ENCODE data around the gene DCDC1. TPM values are rescaled to one million over a fixed set of nuclear protein-coding genes. Genes with fewer than 3 reads are reported as not detected.

Gene DCDC1
- polyA plus RNA-seq, 2 of the 4 experiments (the other 2 are of a cell fraction): 2.8 to 9.5 TPM

DNA sequence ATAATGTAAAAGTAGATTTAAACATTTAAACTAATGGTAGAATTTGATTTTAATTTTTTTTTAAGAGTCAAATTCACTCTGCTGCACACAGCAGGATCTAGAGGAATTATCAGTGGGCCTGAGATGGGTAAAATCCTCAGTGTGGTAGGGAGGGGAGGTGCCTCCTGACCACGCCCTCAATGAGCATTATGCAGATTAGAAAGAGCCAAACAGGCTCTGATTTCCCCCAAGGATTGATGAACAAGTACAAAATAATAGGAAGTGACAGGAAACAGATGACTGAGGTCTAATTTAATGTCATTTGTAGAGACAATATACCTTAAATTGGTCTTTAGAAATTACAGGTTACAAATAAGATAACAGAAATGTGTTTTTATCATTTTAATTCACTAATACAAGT is 155.2 kb downstream of the DCDC1 start (continued):
- TF ChIP-seq, protein P1, sequence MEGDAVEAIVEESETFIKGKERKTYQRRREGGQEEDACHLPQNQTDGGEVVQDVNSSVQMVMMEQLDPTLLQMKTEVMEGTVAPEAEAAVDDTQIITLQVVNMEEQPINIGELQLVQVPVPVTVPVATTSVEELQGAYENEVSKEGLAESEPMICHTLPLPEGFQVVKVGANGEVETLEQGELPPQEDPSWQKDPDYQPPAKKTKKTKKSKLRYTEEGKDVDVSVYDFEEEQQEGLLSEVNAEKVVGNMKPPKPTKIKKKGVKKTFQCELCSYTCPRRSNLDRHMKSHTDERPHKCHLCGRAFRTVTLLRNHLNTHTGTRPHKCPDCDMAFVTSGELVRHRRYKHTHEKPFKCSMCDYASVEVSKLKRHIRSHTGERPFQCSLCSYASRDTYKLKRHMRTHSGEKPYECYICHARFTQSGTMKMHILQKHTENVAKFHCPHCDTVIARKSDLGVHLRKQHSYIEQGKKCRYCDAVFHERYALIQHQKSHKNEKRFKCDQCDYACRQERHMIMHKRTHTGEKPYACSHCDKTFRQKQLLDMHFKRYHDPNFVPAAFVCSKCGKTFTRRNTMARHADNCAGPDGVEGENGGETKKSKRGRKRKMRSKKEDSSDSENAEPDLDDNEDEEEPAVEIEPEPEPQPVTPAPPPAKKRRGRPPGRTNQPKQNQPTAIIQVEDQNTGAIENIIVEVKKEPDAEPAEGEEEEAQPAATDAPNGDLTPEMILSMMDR (IDR thresholded peaks at IDR 0.05): no peak
- TF ChIP-seq, protein P2, sequence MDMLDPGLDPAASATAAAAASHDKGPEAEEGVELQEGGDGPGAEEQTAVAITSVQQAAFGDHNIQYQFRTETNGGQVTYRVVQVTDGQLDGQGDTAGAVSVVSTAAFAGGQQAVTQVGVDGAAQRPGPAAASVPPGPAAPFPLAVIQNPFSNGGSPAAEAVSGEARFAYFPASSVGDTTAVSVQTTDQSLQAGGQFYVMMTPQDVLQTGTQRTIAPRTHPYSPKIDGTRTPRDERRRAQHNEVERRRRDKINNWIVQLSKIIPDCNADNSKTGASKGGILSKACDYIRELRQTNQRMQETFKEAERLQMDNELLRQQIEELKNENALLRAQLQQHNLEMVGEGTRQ (IDR thresholded peaks at IDR 0.05): no peak
- TF ChIP-seq RAD21 (conservative IDR thresholded peaks at IDR 0.05 in 1 of 2, IDR thresholded peaks at IDR 0.05 in 1 of 2): no peak
- TF ChIP-seq FOSL2 (IDR thresholded peaks at IDR 0.05): no peak
- TF ChIP-seq FOSL2 (CRISPR knock-in tag; IDR thresholded peaks at IDR 0.05): no peak
- TF ChIP-seq HOXB13 (CRISPR knock-in tag; IDR thresholded peaks at IDR 0.05; ENCODE audit: low read depth): no peak
- TF ChIP-seq JUNB (IDR thresholded peaks at IDR 0.05): no peak
- TF ChIP-seq TFCP2L1 (CRISPR knock-in tag; IDR thresholded peaks at IDR 0.05): no peak

DNA sequence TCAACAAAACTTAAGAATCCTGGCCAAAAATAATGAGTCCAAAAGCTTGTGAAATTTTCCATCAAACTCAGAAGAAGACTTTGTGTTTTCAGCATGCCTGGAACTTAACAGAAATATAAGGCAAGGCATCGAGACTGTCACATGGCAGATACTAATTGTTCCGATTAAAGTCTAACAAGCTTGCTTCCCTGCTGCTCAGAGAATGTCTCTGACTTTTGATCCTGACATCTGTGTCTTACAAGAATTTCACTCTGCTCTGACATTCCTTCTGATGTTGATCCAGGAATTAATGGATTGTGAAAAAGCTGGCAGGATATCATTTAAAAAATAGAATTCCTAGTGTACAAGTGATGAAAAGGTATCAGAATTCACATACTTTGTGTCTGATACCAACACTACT is 170.2 kb downstream of the DCDC1 start:
- H3K4me1 ChIP-seq: no peaks in the 10 kb centered on the region
- FAIRE-seq: no peak
- no peak overlapping the region for H3K4me3 ChIP-seq
- ATAC-seq: no peak
- H3K27ac ChIP-seq: no peak overlapping the region
- H3K4me2 ChIP-seq: no peak overlapping the region
- CTCF ChIA-PET: no interaction called here
- DNase-seq (ENCODE audit: low read depth in 1 of 2, low spot score in 1 of 2): no peak
- WGBS (ENCODE audit: missing lambda C conversion rate): 47% methylated on average over 2 of the region's 2 CpGs
- H3K9me3 ChIP-seq: no peaks in the 10 kb centered on the region
- TF ChIP-seq CEBPB (IDR thresholded peaks at IDR 0.05) (no peak), JUN (IDR thresholded peaks at IDR 0.05) (no peak), EHF (CRISPR knock-in tag; IDR thresholded peaks at IDR 0.05) (no peak), ZSCAN20 (CRISPR knock-in tag; IDR thresholded peaks at IDR 0.05) (no peak), ZC3H11A (IDR thresholded peaks at IDR 0.05) (no peak), FOXS1 (CRISPR knock-in tag; IDR thresholded peaks at IDR 0.05) (no peak), CBX2 (IDR thresholded peaks at IDR 0.05; ENCODE audit: borderline replicate concordance, low read depth) (no peak), POLR2AphosphoS2 (conservative IDR thresholded peaks at IDR 0.05; ENCODE audit: low read length) (no peak), CBX8 (IDR thresholded peaks at IDR 0.05) (no peak), RCOR1 (IDR thresholded peaks at IDR 0.05; ENCODE audit: low read depth, low read length) (no peak), ZNF302 (CRISPR knock-in tag; IDR thresholded peaks at IDR 0.05) (no peak), EHMT2 (IDR thresholded peaks at IDR 0.05; ENCODE audit: low read depth) (no peak)
- TF ChIP-seq, protein P1 (IDR thresholded peaks at IDR 0.05): no peak
- POLR2A ChIA-PET: no interaction called here

DNA sequence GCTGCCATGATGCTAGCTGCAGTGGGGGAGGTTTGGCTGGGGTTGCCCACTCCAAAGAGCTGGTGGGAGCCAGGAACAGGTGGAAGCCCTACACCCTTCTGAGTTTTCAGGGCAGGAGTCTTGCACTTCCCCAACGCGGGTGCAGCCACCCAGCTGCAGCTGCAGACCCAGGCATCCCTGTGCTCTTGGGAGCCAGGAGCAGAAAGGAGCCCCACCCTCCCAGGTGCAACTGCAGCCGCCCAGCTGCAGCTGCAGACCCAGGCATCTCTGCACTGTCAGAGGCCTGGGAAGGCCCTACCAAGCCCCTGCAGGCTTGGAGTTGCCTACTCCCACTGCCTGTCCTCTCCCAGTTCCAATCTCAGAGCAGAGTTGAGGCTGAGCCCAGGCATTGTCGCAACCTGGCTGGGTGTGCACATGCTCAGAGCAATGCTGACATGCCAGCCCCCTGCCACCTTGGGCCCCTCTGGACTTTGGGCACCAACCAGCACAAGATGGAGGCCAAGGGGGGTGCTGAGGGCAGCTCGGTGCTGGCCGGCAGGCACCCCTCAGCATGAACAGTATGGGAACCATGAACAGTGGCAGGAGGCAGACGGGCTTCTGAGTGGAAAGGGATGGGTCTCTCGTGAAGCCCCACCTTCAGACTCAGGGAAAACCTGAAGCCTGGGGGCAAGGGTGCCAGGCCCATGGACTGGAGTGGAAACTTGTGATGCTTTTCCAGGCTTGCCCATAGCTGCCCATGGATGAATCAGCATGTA is 195.4 kb downstream of the DCDC1 start:
- 26% methylated on average over 5 of the region's 8 CpGs for WGBS (ENCODE audit: missing lambda C conversion rate)
- CTCF ChIA-PET: interaction anchor here (1.1 to 2.3 kb wide), 2 partner anchors 10 to 27 kb away, joined by 3 to 6 read pairs; no protein-coding TSS in a partner anchor
- no peak for FAIRE-seq
- TF ChIP-seq, protein P3, sequence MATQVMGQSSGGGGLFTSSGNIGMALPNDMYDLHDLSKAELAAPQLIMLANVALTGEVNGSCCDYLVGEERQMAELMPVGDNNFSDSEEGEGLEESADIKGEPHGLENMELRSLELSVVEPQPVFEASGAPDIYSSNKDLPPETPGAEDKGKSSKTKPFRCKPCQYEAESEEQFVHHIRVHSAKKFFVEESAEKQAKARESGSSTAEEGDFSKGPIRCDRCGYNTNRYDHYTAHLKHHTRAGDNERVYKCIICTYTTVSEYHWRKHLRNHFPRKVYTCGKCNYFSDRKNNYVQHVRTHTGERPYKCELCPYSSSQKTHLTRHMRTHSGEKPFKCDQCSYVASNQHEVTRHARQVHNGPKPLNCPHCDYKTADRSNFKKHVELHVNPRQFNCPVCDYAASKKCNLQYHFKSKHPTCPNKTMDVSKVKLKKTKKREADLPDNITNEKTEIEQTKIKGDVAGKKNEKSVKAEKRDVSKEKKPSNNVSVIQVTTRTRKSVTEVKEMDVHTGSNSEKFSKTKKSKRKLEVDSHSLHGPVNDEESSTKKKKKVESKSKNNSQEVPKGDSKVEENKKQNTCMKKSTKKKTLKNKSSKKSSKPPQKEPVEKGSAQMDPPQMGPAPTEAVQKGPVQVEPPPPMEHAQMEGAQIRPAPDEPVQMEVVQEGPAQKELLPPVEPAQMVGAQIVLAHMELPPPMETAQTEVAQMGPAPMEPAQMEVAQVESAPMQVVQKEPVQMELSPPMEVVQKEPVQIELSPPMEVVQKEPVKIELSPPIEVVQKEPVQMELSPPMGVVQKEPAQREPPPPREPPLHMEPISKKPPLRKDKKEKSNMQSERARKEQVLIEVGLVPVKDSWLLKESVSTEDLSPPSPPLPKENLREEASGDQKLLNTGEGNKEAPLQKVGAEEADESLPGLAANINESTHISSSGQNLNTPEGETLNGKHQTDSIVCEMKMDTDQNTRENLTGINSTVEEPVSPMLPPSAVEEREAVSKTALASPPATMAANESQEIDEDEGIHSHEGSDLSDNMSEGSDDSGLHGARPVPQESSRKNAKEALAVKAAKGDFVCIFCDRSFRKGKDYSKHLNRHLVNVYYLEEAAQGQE (IDR thresholded peaks at IDR 0.05): no peak
- TF ChIP-seq ZC3H11A (IDR thresholded peaks at IDR 0.05): no peak
- no peak for TF ChIP-seq RAD21 (conservative IDR thresholded peaks at IDR 0.05 in 1 of 2, IDR thresholded peaks at IDR 0.05 in 1 of 2)
- no peak for TF ChIP-seq MAZ (IDR thresholded peaks at IDR 0.05; ENCODE audit: borderline replicate concordance, low read depth, low read length)
- TF ChIP-seq, protein P4, sequence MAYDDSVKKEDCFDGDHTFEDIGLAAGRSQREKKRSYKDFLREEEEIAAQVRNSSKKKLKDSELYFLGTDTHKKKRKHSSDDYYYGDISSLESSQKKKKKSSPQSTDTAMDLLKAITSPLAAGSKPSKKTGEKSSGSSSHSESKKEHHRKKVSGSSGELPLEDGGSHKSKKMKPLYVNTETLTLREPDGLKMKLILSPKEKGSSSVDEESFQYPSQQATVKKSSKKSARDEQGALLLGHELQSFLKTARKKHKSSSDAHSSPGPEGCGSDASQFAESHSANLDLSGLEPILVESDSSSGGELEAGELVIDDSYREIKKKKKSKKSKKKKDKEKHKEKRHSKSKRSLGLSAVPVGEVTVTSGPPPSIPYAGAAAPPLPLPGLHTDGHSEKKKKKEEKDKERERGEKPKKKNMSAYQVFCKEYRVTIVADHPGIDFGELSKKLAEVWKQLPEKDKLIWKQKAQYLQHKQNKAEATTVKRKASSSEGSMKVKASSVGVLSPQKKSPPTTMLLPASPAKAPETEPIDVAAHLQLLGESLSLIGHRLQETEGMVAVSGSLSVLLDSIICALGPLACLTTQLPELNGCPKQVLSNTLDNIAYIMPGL (CRISPR knock-in tag; IDR thresholded peaks at IDR 0.05; ENCODE audit: borderline replicate concordance): no peak

More for the DNA sequence above, 195.4 kb downstream of the DCDC1 start:
- no peak overlapping the region for H3K4me2 ChIP-seq
- H3K4me3 ChIP-seq: no peak overlapping the region
- no peaks in the 10 kb centered on the region for H3K4me1 ChIP-seq
- ATAC-seq (no peak), DNase-seq (ENCODE audit: low read depth in 1 of 2, low spot score in 1 of 2) (no peak)
- no peak overlapping the region for H3K27ac ChIP-seq
- no peaks in the 10 kb centered on the region; the same call in 2 of the 3 replicates for H3K9me3 ChIP-seq
- POLR2A ChIA-PET: no interaction called here

All from A549 (cell line).